ENCODE results near the gene C10orf67.

DNA sequence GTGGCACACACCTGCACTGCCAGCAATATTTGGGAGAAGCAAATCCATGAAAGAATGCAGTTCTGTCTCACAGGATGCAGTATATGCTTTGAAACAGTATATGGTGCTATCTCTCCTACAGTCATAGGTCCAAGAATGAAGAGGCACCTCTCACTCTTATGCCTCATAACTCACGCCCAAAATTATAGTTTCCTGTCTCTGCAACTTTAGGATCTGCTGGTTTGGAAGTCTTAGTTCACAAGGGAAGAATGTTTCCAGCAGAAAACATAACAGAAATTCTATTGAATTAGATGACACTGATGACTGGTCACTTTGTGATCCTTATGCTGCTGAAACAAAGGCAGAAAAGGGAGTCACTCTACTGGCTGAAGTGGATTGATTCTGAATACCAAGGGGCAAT is 5.7 kb downstream of the C10orf67 start:
- TF ChIP-seq, protein P1, sequence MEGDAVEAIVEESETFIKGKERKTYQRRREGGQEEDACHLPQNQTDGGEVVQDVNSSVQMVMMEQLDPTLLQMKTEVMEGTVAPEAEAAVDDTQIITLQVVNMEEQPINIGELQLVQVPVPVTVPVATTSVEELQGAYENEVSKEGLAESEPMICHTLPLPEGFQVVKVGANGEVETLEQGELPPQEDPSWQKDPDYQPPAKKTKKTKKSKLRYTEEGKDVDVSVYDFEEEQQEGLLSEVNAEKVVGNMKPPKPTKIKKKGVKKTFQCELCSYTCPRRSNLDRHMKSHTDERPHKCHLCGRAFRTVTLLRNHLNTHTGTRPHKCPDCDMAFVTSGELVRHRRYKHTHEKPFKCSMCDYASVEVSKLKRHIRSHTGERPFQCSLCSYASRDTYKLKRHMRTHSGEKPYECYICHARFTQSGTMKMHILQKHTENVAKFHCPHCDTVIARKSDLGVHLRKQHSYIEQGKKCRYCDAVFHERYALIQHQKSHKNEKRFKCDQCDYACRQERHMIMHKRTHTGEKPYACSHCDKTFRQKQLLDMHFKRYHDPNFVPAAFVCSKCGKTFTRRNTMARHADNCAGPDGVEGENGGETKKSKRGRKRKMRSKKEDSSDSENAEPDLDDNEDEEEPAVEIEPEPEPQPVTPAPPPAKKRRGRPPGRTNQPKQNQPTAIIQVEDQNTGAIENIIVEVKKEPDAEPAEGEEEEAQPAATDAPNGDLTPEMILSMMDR (conservative IDR thresholded peaks at IDR 0.05; ENCODE audit: low read depth, low read length) = no peak
- no peak for TF ChIP-seq EZH2 (IDR thresholded peaks at IDR 0.05; ENCODE audit: low read length, unreplicated experiment)
